ENCODE results near the gene UGT1A5.

UGT1A5 gene

DNA sequence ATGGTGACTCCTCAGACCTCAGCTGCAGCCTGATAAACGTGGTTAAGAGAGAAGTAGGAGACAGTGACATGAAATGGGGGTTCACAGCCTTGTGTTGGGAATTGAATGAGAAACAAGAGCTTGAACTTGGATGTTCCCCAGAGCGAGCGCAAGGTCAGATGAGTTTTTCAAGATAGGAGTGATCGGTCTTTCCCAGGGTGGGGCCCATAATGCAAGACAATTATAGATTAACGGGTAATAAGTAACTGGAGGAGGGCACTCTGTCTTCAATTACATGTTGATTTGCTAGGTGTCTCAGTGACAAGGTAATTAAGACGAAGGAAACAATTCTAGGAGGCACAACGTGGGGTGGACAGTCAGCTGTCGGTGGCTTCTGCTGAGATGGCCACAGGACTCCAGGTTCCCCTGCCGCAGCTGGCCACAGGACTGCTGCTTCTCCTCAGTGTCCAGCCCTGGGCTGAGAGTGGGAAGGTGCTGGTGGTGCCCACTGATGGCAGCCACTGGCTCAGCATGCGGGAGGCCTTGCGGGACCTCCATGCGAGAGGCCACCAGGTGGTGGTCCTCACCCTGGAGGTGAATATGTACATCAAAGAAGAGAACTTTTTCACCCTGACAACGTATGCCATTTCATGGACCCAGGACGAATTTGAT is at the start of gene UGT1A5:
Gene UGT1A5 (plus strand): TSS at position 297 of the 651 bp plus-strand sequence. CDS start 85 bp downstream, at position 382.
- no peak for DNase-seq

DNA sequence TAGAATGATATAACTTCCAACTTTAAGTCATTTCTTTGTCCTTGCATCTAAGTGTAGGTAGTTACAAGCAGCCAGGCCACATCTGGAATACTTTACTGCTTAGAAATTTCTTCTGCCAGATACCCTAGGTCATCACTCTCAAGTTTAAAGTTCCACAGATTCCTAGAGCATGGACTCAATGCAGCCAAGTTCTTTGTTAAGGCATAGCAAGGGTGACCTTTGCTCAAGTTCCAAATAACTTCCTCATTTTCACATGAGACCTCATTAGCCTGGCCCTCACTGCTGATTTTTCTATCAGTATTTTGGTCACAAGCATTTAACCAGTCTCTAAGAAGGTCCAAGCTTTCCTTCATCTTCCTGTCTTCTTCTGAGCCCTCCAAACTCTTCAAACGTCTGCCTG is 48.8 kb upstream of the UGT1A5 start:
- DNase-seq = no peak

DNA sequence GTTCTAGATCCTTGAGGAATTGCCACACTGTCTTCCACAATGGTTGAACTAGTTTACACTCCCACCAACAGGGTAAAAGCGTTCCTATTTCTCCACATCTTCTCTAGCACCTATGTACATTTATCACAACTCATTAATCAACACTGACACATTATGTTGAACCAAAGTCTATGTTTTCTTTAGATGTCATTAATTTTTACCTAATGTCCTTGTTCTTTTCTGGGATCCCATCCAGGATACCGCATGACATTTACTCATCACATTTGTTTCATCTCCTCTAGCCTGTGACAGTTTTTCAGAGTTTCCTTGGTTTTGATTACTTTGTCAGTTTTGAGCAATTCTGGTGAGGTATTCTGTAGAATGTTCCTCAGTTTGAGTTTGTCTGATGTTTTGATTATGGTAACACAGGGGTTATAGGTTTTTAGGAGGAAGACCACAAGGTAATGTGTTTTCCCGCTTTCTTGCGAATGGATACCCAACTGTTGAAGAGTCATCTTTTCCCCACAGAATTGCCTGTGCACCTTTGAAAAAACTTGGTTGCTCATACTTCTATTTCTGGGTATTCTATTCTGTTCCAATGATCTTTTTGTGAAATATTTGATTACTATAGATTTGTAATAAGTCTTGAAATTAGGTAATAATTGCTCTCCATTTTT is 44.0 kb upstream of the UGT1A5 start:
- DNase-seq = no peak

DNA sequence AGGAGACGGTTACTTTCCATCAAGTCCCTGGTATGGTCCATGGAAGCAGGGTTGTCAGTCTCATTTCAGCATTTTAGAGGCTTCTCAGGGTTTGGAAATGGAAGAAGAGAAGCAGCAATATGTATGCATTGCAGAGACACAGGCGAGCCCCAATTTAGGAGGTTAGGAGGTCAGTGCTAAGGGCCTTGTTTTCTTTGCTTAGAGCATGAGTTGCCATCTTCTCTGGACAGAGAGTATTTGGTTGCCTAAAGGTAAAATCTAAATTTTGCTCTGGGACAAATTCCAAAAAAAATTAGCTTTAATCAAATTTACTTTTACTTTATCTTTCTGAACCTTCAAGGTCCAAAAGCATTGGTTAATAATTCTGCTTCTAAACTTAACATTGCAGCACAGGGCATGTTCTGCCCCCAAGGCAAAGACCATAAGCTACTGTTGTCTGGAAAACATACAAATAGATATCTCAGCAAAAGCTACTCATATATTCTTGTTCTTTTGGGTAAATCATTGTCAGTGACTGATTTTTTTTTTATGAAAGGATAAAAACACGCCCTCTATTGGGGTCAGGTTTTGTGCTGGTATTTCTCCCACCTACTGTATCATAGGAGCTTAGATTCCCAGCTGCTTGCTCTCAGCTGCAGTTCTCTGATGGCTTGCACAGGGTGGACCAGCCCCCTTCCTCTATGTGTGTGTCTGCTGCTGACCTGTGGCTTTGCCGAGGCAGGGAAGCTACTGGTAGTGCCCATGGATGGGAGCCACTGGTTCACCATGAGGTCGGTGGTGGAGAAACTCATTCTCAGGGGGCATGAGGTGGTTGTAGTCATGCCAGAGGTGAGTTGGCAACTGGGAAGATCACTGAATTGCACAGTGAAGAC is 41.2 kb upstream of the UGT1A5 start, which contains the start of gene UGT1A9:
Gene UGT1A9 (plus strand): TSS at position 609 of the 872 bp plus-strand sequence. CDS start 37 bp downstream, at position 646.
- DNase-seq = no peak

DNA sequence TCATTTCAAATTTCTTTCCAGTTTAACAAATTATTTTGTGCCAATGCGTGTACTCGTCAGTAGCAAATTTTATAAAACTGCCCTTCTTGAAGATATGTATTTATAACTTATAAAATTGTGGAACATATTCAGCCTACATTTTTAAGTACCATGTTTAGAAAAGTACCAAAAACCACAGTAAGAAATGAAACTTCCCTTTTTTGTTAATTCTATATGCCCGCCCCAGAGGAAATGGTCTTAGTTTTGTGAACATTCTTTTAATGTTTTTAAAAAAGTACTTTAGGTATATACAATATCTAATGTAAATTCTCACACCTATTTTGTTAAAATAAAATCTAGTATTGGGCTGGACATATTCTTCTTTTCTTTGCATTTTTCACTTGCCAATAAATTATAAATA is 39.8 kb upstream of the UGT1A5 start:
- no peak for DNase-seq

DNA sequence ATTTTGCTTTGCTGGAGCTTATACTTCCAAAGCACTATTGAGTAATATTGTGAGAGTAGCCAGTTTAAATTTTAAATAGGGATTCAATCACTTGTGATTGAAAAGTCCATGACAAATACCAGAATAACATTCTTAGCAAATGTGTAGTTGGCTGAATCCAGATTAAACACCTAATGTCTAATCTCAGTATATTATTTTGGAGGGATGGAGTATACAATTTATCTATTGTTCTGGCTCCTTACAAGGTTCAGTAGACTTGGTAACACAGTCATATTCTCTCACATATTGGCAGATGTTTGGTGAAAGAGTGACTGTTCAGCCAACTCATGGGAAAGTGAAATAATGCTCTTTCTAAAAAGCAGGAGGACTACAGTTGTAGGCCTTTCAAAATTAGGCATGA is 38.8 kb upstream of the UGT1A5 start:
- no peak for DNase-seq

DNA sequence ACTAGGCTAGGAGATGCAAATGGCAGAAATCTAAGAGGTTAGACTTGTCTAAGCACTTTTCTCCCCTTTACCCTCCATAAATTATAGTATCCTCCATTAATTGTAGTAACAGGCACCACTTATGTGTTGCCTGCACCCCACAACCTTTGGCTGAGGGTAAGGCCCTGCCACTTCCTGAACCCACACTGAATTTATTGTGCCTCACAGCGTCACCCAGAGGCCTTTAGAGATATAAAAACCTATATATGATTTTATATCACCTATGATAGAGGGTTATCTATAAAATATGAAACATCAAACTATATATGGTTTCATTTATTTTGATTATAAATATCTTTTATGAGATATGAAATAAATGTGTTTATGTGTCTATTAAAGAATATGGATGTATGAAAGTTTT is 38.4 kb upstream of the UGT1A5 start:
- DNase-seq = no peak

DNA sequence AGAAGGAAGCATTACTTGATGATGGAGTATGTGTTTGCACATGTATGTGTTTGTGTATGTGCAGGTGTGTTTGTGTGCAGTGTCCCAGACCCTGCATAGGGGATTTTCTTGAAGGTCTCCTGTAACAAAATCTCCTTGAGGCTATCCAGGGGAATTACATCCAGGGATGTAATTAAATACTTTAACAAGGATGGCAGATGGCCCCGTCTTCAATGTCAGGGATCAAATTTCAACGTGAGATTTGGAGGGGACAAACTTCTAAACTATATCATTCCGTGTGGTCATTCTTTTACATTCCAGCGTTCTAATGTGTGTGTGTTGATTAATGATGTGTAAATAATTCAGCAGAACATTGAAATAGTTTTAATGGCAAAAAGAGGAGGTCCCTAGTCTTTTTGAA is 37.7 kb upstream of the UGT1A5 start:
- no peak for DNase-seq

DNA sequence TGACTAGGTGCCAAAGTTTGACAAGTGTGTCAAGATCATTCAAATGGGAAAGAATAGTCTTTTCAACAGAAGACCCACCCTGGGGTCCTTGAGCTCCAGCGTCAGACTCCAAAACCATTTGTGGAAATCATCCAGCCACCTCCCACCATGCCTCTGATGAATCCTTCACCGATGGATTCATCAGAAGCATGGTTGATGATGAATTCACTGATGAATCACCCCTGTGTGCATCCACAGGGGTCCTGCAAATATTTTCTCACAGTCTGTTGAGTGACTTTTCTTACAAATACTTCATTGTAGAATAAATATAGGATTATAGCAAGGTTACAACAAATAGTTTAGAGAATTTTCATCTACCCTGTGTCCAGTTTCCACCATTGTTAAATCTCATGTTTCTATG is 36.7 kb upstream of the UGT1A5 start:
- no peak for DNase-seq

DNA sequence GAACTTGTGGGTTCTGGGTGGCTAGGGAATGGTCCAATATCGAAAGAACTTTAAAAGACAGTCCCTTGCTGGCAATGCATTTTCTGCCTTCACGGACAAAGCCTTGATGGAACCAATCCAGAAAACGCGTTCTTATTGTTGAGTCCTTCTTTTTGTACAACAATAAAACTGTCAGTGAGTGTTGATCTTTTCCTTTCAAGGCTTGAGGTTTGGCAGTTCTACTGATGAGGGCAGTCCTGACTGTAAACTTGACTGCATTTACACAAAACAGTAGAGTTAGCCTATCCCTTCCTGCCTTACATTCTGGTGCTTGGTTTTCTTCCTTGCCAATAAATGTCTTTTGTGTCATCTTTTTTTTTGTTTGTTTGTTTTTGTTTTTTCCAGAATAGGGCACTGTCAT is 33.5 kb upstream of the UGT1A5 start:
- no peak for DNase-seq

DNA sequence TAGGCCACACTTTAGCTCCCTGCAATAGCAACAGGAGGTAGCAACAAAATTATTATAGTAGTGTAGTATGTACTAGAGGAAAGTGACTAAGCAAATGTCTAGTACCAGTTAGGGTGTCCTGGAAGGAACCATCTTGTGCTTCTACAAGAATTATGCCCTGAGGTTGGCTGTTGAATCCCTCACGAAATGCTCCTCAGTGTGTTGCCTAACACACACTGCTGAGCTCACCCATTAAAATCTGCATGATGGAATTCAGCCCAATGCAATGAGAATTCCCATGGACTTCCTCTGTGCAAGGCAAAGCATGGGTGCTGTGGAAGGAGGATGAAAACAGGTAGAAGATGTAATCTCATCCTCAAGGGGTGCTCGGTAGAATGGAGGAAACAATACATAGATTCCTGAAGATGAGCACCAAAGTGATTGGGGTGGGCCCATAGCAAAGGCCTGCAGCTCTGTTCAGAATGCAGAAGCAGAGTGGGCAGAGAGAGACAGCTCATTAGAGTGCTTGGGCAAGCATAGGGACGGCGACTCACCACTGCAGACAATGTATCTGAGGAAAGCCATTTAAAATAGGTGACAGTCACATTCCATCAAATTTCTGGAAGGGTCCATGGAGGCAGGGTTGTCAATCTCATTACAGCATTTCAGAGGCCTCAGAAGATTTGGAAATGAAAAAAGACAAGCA is 32.2 kb upstream of the UGT1A5 start:
- no peak for DNase-seq

DNA sequence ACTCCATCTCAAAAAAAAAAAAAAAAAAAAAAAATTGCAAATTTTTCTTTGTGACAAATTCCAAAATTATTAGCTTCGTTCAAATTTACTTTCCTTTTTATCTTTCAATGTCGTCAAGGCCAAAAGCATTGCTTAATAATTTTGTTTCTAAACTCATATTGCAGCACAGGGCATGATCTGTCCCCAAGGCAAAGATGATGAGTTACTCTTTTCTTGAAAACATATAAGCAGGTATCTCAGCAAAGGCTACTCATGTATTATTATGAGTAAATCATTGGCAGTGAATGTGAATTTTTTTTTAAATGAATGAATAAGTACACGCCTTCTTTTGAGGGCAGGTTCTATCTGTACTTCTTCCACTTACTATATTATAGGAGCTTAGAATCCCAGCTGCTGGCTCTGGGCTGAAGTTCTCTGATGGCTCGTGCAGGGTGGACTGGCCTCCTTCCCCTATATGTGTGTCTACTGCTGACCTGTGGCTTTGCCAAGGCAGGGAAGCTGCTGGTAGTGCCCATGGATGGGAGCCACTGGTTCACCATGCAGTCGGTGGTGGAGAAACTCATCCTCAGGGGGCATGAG is 31.1 kb upstream of the UGT1A5 start, which contains the start of gene UGT1A7:
Gene UGT1A7 (plus strand): TSS at position 381 of the 579 bp plus-strand sequence. CDS start 37 bp downstream, at position 418.
- DNase-seq = no peak

DNA sequence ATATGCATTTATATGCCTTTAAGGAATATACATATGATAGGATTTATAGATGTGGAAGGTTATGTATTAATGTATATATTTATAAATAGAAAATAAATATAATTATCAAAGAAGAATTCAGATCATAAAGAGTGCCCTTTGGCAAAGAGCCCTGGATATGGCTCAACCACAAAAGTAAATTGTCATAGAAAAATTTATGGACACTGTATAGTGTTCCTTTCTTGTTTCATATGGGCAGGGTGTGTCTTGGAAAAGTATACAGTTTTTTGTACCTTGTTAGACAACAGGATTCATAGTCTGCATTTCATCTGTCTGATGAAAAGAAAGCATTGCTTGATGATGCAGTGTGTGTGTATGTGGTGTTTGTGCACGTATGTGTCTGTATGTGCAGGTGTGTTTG is 28.1 kb upstream of the UGT1A5 start:
- DNase-seq = no peak

DNA sequence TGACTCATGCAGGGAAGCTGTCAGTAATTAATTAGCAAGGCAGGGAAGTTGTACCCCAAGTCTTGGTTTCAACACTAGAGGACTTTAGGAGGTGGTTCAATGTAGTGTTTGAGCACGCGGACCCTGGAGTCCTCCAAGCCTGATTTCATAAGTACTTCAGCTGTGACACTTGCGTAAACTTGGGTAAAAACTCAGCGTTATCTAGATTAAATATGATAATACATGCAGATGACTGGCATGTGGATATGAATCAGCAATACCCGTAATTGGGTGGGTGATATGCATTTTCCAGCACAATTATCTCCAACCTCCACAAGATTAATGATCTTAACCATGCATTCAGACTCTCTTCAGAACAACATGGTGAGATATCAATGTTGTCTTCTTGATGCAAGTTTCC is 25.8 kb upstream of the UGT1A5 start:
- DNase-seq = no peak

DNA sequence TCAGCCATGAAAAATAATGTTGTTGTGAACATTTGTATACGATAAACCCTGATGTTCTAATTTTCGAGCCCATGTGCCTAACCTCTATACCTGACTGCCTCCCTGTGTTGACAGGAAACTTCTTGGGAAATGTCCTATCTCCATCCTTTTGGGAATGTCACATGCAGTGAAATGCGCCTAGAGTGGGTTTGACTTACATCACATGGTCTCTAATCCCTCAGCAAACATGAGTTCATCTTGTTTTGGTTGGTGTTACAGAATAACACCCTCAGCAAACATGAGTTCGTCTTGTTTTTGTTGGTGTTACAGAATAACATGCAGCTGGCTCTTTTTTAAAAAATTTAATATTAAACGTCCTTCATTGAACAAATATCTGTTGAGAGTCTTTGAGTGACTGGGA is 24.4 kb upstream of the UGT1A5 start:
- no peak for DNase-seq

DNA sequence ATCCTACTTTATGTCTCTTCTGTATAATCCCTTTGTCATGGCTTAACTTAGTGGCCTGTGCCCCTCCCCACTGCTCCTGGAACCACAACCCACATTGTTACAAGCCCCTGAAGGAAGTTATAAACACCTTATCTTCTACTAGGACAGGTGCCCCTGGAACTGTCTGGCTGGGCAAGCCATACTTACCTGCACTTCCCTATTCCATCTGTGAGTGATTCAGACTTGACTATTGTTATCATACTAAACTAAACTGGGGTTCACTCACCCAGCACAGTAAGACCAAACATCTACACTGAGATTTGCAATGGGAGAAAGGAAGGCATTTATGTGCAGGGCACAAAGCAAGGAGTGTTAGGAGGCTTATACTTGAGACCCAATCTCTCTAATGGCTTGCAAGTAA is 23.7 kb upstream of the UGT1A5 start:
- no peak for DNase-seq

DNA sequence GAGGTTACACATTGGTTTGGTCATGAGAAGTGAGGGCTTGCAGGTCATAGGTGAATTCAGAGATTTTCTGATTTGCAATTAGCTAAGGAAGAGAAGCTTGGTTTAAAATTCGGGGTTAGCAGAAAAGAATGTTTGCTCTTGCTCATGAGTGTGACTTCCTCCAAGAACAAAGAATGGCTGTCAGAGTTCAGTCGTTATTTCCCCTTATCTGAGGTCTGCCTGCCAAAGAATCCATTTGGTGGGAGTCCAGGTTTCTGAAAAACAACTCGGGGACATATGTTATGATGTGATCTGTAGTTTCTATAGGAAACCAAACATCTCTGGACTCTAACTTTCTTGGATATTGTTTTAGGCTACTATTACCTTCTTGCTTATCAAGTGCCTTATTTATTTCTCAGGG is 23.2 kb upstream of the UGT1A5 start:
- no peak for DNase-seq

DNA sequence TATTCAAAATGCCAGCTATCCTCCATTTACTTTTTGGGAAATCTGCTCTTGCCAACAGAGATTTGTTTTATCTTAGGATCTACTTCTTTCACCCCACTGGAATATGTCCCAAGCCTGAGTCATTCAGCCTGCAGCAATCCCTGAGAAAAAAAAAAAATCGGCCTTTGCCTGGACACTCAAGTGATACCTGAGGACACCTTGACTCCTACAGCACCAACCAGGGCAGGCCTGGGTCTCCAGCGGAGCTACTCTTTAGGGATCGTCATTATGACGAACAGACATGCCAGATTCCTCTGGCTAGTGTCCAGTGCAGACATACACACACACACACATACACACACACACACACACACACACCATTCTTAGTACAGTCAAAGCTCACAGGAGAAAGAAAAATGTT is 22.3 kb upstream of the UGT1A5 start:
- DNase-seq = no peak

DNA sequence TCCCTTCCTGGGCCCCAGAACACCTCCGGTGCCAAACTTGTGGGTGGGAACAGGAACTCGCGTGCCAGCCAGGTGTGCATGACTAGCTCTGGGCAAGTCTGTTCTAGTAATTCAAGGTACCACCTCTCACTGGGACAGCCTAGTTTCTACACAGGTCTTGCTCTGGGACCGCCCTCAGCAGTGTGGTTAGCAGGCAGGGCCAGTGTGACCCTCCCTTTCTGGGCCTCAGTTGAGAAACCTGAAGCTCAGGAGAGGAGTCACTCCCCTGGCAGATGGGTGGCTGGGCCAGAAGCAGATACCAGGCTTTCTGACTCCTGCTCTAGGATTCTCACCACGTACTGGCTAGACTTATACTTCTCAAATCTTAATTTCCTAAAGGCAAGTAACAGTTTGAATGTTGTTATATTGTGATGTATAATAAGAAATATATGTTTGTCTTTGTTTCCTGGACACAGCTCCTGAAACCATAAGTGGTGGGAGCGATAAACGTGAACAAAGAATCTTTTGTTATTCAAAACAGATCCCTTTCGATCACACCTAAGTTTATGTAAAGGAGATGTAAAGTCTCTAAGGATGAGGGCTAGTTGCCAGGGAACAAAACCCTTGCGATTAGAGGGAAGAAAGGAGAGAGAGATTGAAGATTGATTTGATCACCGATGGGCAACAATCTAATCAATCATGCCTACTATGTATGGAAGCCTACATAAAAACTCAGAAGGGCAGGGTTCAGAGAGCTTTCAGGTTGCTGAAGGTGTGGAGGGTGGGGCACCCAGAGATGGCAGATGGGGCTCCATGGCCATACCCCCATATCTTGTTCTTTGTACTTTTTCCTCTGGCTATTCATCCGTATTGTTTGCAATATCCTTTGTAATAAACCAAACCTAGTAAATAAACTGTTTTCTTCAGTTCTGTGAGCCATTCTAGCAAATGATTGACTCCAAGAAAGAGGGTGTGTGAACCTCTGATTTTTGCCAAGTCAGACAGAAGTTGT is 21.0 kb upstream of the UGT1A5 start:
- no peak for DNase-seq

DNA sequence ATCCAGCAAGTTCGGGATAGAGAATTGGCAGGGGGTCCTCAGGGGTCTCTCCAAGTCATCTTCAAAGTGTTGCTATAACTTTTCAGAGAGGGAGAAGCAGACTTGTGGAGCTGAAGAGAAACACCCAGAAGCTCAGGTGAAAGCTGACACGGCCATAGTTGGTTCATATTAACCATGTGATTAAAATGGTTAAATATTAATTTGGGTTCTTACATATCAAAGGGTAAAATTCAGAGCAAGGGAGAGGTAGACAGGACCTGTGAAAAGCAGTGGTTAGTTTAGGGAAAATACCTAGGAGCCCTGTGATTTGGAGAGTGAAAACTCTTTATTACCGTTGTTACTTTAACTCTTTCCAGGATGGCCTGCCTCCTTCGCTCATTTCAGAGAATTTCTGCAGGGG is 20.1 kb upstream of the UGT1A5 start, which contains the start of gene UGT1A6:
Gene UGT1A6 (plus strand): TSS at position 243 of the 400 bp plus-strand sequence. CDS start 115 bp downstream, at position 358.
- DNase-seq = no peak

DNA sequence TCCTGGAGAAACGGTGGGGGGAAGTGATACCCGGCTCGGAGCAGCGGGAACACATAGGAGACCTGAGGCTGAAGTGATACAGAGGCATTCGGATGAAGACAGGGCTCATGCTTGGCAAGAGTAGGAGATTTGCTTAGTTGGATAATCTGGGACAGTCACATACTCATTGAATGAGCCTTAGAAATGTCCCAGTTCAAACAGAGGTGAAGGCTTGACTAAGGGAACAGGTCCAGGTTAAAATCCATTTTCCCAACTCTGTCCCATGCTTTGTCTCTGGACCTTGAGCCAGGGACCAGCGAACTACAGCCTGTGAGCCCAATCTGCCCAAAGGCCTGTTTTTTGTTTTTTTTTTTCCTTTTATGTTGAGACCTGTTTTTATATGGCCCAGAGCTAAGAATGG is 18.7 kb upstream of the UGT1A5 start:
- DNase-seq = no peak
